ENCODE results near the gene HMMR. TPM values are rescaled to one million over a fixed set of nuclear protein-coding genes. Genes with fewer than 3 reads are reported as not detected.
A peak's percentile ranks its signal among the peaks of the same experiment; 100 is the strongest.

Gene HMMR
- total and polyA plus RNA-seq, 2 of the 4 experiments (the other 2 are of a cell fraction) = 13.0 to 24.6 TPM

DNA sequence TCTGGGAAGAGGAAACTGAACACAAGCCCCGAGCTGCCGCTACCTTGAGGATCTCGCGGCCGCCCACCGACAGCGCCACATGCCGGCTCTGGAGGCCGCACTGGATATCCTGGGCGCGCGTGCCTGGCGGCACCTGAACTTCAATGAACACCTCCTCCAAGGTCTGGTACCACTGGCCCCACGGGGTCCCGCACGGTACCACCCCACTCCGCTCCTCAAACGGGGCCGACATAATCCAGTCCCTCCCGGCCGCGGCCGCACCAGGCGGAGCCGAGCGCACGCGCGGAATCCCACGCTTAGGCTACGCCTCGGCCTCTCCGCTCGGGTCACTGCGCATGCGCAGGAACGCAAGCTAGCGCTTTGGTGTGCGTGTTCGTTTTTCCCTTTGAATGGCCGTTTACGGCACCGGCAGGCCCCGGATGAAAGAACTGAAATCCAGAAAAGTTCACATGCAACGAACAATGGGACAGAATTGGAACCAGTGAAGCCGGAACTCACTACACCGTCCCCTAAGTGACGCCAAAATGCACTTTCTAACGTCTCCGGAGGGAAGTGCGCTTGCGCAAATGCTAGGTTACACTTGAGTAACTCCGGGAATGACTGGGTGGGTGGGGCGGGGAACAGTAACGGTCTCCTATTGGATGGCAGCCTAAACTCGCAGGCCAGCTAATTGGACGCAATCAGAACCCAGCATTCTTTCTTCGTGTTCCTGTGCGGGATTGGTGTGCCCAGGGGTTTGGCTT, 442 bp upstream of the HMMR start, which contains the start of gene NUDCD2:
Gene NUDCD2, minus strand, starts transcription at position 284 of the 743 bp plus-strand sequence. Its CDS starts 52 bp downstream, at position 232.
- in situ Hi-C loops (cut with MboI; ENCODE audit: low sequenced_read_pairs) = no loop called here
- Histone ChIP-seq H3K9me3 (ENCODE audit: control insufficient read depth, insufficient read depth, low read length) (no peaks in the 10 kb centered on the region), H3K4ac (ENCODE audit: low read depth, low read length) (peak within 1 kb of the TSS; percentile 98), H3K9ac (ENCODE audit: low read depth, low read length) (peak within 1 kb of the TSS; percentile 90), H4K91ac (ENCODE audit: insufficient read depth, low read depth, low read length) (peak within 1 kb of the TSS; percentile 95), H4K20me1 (ENCODE audit: insufficient read depth, low read length) (no peaks in the 10 kb centered on the region), H3K56ac (ENCODE audit: extremely low read depth, insufficient read depth, low read length) (peak within 1 kb of the TSS; percentile 99), H2BK120ac (ENCODE audit: low read depth, low read length) (peak within 1 kb of the TSS; percentile 84), H2AK9ac (replicated peaks; ENCODE audit: low read depth, low read length, poor library complexity) (peak within 1 kb of the TSS; percentile 75), H4K5ac (ENCODE audit: low read depth, low read length) (peak within 1 kb of the TSS; percentile 95), H3K4me1 (ENCODE audit: control insufficient read depth, insufficient read depth, low read length) (no peaks in the 10 kb centered on the region), H3K27me3 (ENCODE audit: control insufficient read depth, insufficient read depth, low read length) (no peaks in the 10 kb centered on the region), H3K36me3 (ENCODE audit: control insufficient read depth, insufficient read depth, low read length) (peaks cover 3% of the 10 kb centered on the region; the same call in 1 of the 2 replicates), H2AFZ (replicated peaks; ENCODE audit: low read length, poor library complexity) (peak within 1 kb of the TSS; percentile 89), H3K27ac (ENCODE audit: insufficient read depth, low read length) (peak within 1 kb of the TSS; percentile 89), H4K8ac (ENCODE audit: low read depth in 2 of 2, low read length in 2 of 2) (peak within 1 kb of the TSS; percentile 70 to 99), H3K9me1 (ENCODE audit: insufficient read depth, low read length) (no peaks in the 10 kb centered on the region), H2BK15ac (ENCODE audit: low read depth, low read length) (peak within 1 kb of the TSS; percentile 89; the same call in 2 of the 3 replicates), H2BK5ac (ENCODE audit: low read depth, low read length, poor library complexity, severe bottlenecking) (peak within 1 kb of the TSS; percentile 94), H2AK5ac (ENCODE audit: low read depth, low read length) (peak within 1 kb of the TSS; percentile 76), H3K14ac (replicated peaks; ENCODE audit: low read depth, low read length) (peak within 1 kb of the TSS; percentile 96), H3K4me2 (ENCODE audit: low read depth, low read length) (peak within 1 kb of the TSS; percentile 96), H3K23ac (ENCODE audit: low read depth, low read length) (peak within 1 kb of the TSS; percentile 97), H2BK20ac (ENCODE audit: low read depth, low read length) (peak within 1 kb of the TSS; percentile 48; the same call in 1 of the 2 replicates), H3K79me1 (ENCODE audit: low read depth in 1 of 2, low read length in 2 of 2) (peaks cover 15 to 19% of the 10 kb centered on the region in 2 experiments; a peak in 3 of 4 replicates), H3K18ac (ENCODE audit: low read depth, low read length) (peak within 1 kb of the TSS; percentile 95), H3K4me3 (ENCODE audit: insufficient read depth, low read depth, low read length) (peak within 1 kb of the TSS; percentile 65)
- dilution Hi-C loops (cut with HindIII; ENCODE audit: low sequenced_read_pairs, unreplicated experiment) = no loop called here
- BruUV-seq (replicated peaks) = no TSS peak
- 1% methylated on average over 35 of the region's 59 CpGs; no CpG with 5 or more reads in 1 of the 2 experiments for WGBS, 2 experiments (ENCODE audit: extremely low coverage in 2 of 2, insufficient read length in 1 of 2)
- peak; percentile 90 for ATAC-seq (ENCODE audit: low read depth)
- no peak for TF ChIP-seq RAD21 (IDR thresholded peaks at IDR 0.05; ENCODE audit: low read length)
- no peak for TF ChIP-seq CHD1 (IDR thresholded peaks at IDR 0.05; ENCODE audit: low read depth, low read length)
- TF ChIP-seq, protein P1, sequence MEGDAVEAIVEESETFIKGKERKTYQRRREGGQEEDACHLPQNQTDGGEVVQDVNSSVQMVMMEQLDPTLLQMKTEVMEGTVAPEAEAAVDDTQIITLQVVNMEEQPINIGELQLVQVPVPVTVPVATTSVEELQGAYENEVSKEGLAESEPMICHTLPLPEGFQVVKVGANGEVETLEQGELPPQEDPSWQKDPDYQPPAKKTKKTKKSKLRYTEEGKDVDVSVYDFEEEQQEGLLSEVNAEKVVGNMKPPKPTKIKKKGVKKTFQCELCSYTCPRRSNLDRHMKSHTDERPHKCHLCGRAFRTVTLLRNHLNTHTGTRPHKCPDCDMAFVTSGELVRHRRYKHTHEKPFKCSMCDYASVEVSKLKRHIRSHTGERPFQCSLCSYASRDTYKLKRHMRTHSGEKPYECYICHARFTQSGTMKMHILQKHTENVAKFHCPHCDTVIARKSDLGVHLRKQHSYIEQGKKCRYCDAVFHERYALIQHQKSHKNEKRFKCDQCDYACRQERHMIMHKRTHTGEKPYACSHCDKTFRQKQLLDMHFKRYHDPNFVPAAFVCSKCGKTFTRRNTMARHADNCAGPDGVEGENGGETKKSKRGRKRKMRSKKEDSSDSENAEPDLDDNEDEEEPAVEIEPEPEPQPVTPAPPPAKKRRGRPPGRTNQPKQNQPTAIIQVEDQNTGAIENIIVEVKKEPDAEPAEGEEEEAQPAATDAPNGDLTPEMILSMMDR (conservative IDR thresholded peaks at IDR 0.05; ENCODE audit: low read depth, low read length) = peak; percentile 28
- peak; percentile 82 for TF ChIP-seq POLR2A (IDR thresholded peaks at IDR 0.05; ENCODE audit: low read depth, low read length)
- no peak for TF ChIP-seq MAZ (IDR thresholded peaks at IDR 0.05; ENCODE audit: borderline replicate concordance, low read depth, low read length)
- no peak for TF ChIP-seq RCOR1 (IDR thresholded peaks at IDR 0.05; ENCODE audit: insufficient replicate concordance, low read length)
- TF ChIP-seq NFE2L2 (IDR thresholded peaks at IDR 0.05; ENCODE audit: low read depth, low read length) = no peak
- TF ChIP-seq RFX5 (IDR thresholded peaks at IDR 0.05; ENCODE audit: low read depth, low read length) = no peak
- no peak for TF ChIP-seq FOS (IDR thresholded peaks at IDR 0.05; ENCODE audit: low read depth, low read length)
- TF ChIP-seq MXI1 (IDR thresholded peaks at IDR 0.05; ENCODE audit: borderline replicate concordance, low read depth, low read length) = peak; percentile 78; the same call in 1 of the 2 replicates
- no peak for TF ChIP-seq SMC3 (IDR thresholded peaks at IDR 0.05; ENCODE audit: low read depth, low read length)
- no peak for TF ChIP-seq MAFK (IDR thresholded peaks at IDR 0.05; ENCODE audit: low read depth, low read length)
- 0 out of 2 replicates have a peak, but pooled peaks have one; percentile 6 for TF ChIP-seq BHLHE40 (IDR thresholded peaks at IDR 0.05; ENCODE audit: low read depth, low read length)
- peak; percentile 71 for TF ChIP-seq CEBPB (IDR thresholded peaks at IDR 0.05; ENCODE audit: low read depth, low read length)
- TF ChIP-seq, protein P2, sequence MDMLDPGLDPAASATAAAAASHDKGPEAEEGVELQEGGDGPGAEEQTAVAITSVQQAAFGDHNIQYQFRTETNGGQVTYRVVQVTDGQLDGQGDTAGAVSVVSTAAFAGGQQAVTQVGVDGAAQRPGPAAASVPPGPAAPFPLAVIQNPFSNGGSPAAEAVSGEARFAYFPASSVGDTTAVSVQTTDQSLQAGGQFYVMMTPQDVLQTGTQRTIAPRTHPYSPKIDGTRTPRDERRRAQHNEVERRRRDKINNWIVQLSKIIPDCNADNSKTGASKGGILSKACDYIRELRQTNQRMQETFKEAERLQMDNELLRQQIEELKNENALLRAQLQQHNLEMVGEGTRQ (IDR thresholded peaks at IDR 0.05; ENCODE audit: low read depth, low read length) = peak; percentile 5; the same call in 1 of the 2 replicates
- intact Hi-C loops (cut with micrococcal nuclease) = loop anchor here (1.0 kb wide), 1 partner anchor 44 kb away; no protein-coding TSS in a partner anchor
- peak; percentile 99 for DNase-seq
- CTCF ChIA-PET = interaction anchor here (0.7 kb wide), 1 partner anchor 23 kb away, joined by 3 read pairs; no protein-coding TSS in a partner anchor
- POLR2A ChIA-PET (ENCODE audit: unreplicated experiment) = interaction anchor here (0.5 to 0.9 kb wide), 6 partner anchors 15 to 317 kb away, joined by 3 to 4 read pairs (median 3); no protein-coding TSS in a partner anchor

Data from IMR-90 (cell line).